AG04450 (cell line): ENCODE results near the gene HOXA10. TPM values are rescaled to one million over a fixed set of nuclear protein-coding genes. Genes with fewer than 3 reads are reported as not detected.

Source experiments
- CTCF ChIA-PET: fragments of 300-600, 350-600 bp; formaldehyde crosslinking; extraction: SDS; loops from one replicate; lab custom pipeline; 2022; ENCODE audit warnings: antibody characterized with exemption, inconsistent platforms; lab: Charles Lee
- POLR2A ChIA-PET: fragments of 350-600 bp; formaldehyde crosslinking; extraction: SDS; loops from one replicate; lab custom pipeline; 2021; ENCODE audit warnings: antibody characterized with exemption, inconsistent platforms; lab: Yijun Ruan, JAX
- DNase-seq: peaks from one replicate; pipeline ENCODE4 v3.0.0-alpha.2; 2011; ENCODE audit warnings: low read depth, low spot score
- H3K27ac ChIP-seq: one replicate; pipeline ENCODE4 v1.5.1; 2012; ENCODE audit warnings: low read depth, low read length, control low read depth
- H3K27me3 ChIP-seq: one replicate; pipeline ENCODE4 v1.6.0; 2012; ENCODE audit warnings: low read length; ENCODE audit not compliant: control insufficient read depth, insufficient read depth
- H3K4me3 ChIP-seq: 2 replicates; pipeline ENCODE4 v1.5.1; 2011; ENCODE audit warnings: mild to moderate bottlenecking, low read depth, low read length, control low read depth
- H3K9me3 ChIP-seq: 2 replicates; pipeline ENCODE4 v1.5.1; 2012; ENCODE audit warnings: low read length; ENCODE audit not compliant: control insufficient read depth, insufficient read depth
- polyA plus RNA-seq: library from polyadenylated mRNA; depleted of rRNA; stranded (reverse); fragments of >200 nt; gene quantifications from 2 replicates; pipeline ENCODE4 v1.2.3, GENCODE V29; 2011
- TF ChIP-seq, protein P1 (sequence below): IDR thresholded peaks from 2 replicates; pipeline ENCODE4 v1.5.1; 2011; ENCODE audit warnings: low read depth, low read length, control low read depth, inconsistent platforms

The HOXA10 gene
- polyA plus RNA-seq, 1 experiment = 0.47 TPM

- H3K27ac ChIP-seq = peak overlapping the region; percentile 90
- H3K9me3 ChIP-seq = no peaks in the 10 kb centered on the region; the same call in 1 of the 2 replicates
- peak overlapping the region; percentile 73 for H3K4me3 ChIP-seq
- CTCF ChIA-PET = interaction anchor here (0.6 to 7.8 kb wide), 3 partner anchors 292 to 777 kb away, joined by 4 to 93 read pairs (median 24); no protein-coding TSS in a partner anchor
- POLR2A ChIA-PET = no interaction called here
- H3K27me3 ChIP-seq = no peaks in the 10 kb centered on the region
- no peak for DNase-seq
- TF ChIP-seq, protein P1, sequence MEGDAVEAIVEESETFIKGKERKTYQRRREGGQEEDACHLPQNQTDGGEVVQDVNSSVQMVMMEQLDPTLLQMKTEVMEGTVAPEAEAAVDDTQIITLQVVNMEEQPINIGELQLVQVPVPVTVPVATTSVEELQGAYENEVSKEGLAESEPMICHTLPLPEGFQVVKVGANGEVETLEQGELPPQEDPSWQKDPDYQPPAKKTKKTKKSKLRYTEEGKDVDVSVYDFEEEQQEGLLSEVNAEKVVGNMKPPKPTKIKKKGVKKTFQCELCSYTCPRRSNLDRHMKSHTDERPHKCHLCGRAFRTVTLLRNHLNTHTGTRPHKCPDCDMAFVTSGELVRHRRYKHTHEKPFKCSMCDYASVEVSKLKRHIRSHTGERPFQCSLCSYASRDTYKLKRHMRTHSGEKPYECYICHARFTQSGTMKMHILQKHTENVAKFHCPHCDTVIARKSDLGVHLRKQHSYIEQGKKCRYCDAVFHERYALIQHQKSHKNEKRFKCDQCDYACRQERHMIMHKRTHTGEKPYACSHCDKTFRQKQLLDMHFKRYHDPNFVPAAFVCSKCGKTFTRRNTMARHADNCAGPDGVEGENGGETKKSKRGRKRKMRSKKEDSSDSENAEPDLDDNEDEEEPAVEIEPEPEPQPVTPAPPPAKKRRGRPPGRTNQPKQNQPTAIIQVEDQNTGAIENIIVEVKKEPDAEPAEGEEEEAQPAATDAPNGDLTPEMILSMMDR = no peak
Observed at GRCh38 chr7:27146491-27147198, 27.5 kb downstream of the HOXA10 start.

GRCh38 chr7:27145914-27146412, 28.2 kb downstream of the HOXA10 start:
- DNase-seq = no peak
- Histone ChIP-seq H3K4me3 (peak overlapping the region; percentile 58), H3K27ac (peak overlapping the region; percentile 93), H3K27me3 (no peaks in the 10 kb centered on the region), H3K9me3 (no peaks in the 10 kb centered on the region; the same call in 1 of the 2 replicates)
- ChIA-PET POLR2A (interaction anchor here (0.6 to 3.3 kb wide), 4 partner anchors 11 to 40 kb away, joined by 3 to 21 read pairs (median 4); partner anchors contain the start of gene HOXA7), CTCF (interaction anchor here (1.0 to 7.8 kb wide), 8 partner anchors 9 to 1253 kb away, joined by 3 to 93 read pairs (median 13); no protein-coding TSS in a partner anchor)
- TF ChIP-seq, protein P1 = no peak

DNA sequence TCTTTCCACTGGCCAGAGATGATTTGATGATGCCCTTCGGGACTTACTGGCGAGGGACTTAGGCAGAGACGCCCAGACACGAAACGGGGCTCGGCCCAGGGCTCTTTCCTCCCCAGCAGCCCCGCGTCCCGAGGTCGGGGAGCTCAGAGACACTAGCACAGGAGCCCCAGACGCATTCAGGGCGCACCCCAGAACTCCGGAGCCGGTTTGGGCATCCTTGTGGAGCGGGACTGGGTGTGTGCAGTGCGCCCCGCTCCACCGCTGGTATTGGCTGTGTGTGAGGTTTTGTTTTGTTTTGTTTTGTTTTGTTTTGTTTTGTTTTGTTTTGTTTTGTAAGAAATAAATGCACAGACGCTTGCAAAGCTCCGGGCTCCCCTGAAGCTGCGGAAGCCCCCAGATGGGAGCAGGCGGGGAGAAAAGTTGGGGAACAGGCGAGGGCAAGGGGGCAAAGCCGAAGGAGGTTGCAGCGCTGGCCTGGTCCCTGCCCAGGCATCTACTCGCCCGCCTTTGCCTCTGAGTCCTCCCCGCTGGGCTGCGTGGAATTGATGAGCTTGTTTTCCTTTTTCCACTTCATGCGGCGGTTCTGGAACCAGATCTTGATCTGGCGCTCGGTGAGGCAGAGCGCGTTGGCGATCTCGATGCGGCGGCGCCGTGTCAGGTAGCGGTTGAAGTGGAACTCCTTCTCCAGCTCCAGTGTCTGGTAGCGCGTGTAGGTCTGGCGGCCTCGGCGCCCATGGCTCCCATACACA, 28.8 kb downstream of the HOXA10 start:
- CTCF ChIA-PET = interaction anchor here (0.6 to 7.8 kb wide), 16 partner anchors 8 to 1291 kb away, joined by 3 to 93 read pairs (median 10); partner anchors contain the start of gene HOXA3
- Histone ChIP-seq H3K27me3 (no peaks in the 10 kb centered on the region), H3K4me3 (peak overlapping the region; percentile 58), H3K27ac (peak overlapping the region; percentile 93), H3K9me3 (no peaks in the 10 kb centered on the region; the same call in 1 of the 2 replicates)
- POLR2A ChIA-PET = interaction anchor here (0.6 to 3.3 kb wide), 6 partner anchors 10 to 946 kb away, joined by 3 to 21 read pairs (median 4); partner anchors contain the start of gene HOXA7
- TF ChIP-seq, protein P1 = no peak
- DNase-seq = no peak

GRCh38 chr7:27144781-27145164, 29.3 kb downstream of the HOXA10 start:
- ChIA-PET POLR2A (interaction anchor here (0.7 to 3.3 kb wide), 6 partner anchors 8 to 945 kb away, joined by 3 to 21 read pairs (median 6); partner anchors contain the start of gene HOXA3), CTCF (interaction anchor here (1.3 to 7.8 kb wide), 16 partner anchors 9 to 775 kb away, joined by 5 to 93 read pairs (median 12); partner anchors contain the start of gene HOXA3)
- Histone ChIP-seq H3K4me3 (peak overlapping the region; percentile 58), H3K27me3 (no peaks in the 10 kb centered on the region), H3K27ac (peak overlapping the region; percentile 93), H3K9me3 (no peaks in the 10 kb centered on the region; the same call in 1 of the 2 replicates)
- DNase-seq = no peak
- TF ChIP-seq, protein P1 = no peak
